Upper lobe of left lung (tissue), 6 donors: Measurements from ENCODE around the gene AMFR. TPM values are rescaled to one million over a fixed set of nuclear protein-coding genes. Genes with fewer than 3 reads are reported as not detected.

Experiments used
- ATAC-seq, 2 donors: fragments of 200-7000 bp; cut with Tn5 transposase; one replicate each; pipeline ENCODE4 v1.9.1; 2022; ENCODE audit warnings: mild to moderate bottlenecking in 2 of 2, moderate library complexity in 2 of 2; ENCODE audit not compliant: low FRiP score in 2 of 2
- DNase-seq, 2 donors: peaks; one replicate each; pipeline ENCODE4 v3.0.0-alpha.2; 2019 to 2020
- H3K27ac ChIP-seq, 4 donors: fragments of 200-600 bp; sonication (generic); one replicate each; pipeline ENCODE4 v1.5.1; 2016 to 2019
- H3K27me3 ChIP-seq, 4 donors: fragments of 200-600 bp; sonication (generic); one replicate each; pipeline ENCODE4 v1.5.1; 2017 to 2019
- H3K36me3 ChIP-seq, 4 donors: fragments of 200-600 bp; sonication (generic); one replicate each; pipeline ENCODE4 v1.5.1; 2016 to 2019
- H3K4me1 ChIP-seq, 4 donors: fragments of 200-600 bp; sonication (generic); one replicate each; pipeline ENCODE4 v1.5.1; 2018 to 2019
- H3K4me3 ChIP-seq, 4 donors: fragments of 200-600 bp; sonication (generic); one replicate each; pipeline ENCODE4 v1.5.1; 2017 to 2019; ENCODE audit warnings: mild to moderate bottlenecking in 2 of 4, moderate library complexity in 1 of 4
- H3K9me3 ChIP-seq, 4 donors: fragments of 200-600 bp; sonication (generic); one replicate each; pipeline ENCODE4 v1.5.1; 2018 to 2019
- EP300 ChIP-seq, 4 donors: sonication (generic); formaldehyde crosslinking; IDR thresholded peaks; one replicate each; pipeline ENCODE4 v1.5.1; 2017; ENCODE audit warnings: antibody characterized with exemption in 4 of 4, control low read depth in 2 of 4
- POLR2A ChIP-seq, 4 donors: fragments of 450-650 bp; IDR thresholded peaks; one replicate each; pipeline ENCODE4 v1.5.1; 2016 to 2017; ENCODE audit warnings: antibody characterized with exemption in 4 of 4, mild to moderate bottlenecking in 2 of 4
- POLR2AphosphoS5 ChIP-seq, 2 donors: sonication (generic); formaldehyde crosslinking; IDR thresholded peaks; one replicate each; pipeline ENCODE4 v1.5.1; 2017; ENCODE audit warnings: antibody characterized with exemption in 2 of 2
- WGBS, 2 donors: methylation state at CpG; one replicate each; pipeline ENCODE4 v1.1.5; 2017 to 2018; 5-methylcytosine and 5-hydroxymethylcytosine counted together
- total RNA-seq, 6 donors: library from RNA; depleted of rRNA in 4 of 6; stranded (reverse); fragments of >200 nt in 4 of 6; gene quantifications; one replicate each; pipeline versions ENCODE4 v1.1.0 to v1.2.1, GENCODE V29; 2016 to 2021
- TF ChIP-seq, protein P1 (sequence below), 6 experiments: fragments of 450-650 bp in 4 of 6; fragments of 200-600 bp in 2 of 6; sonication (generic) in 2 of 6; IDR thresholded peaks; one replicate each; pipeline ENCODE4 v1.5.1; 2016 to 2019; ENCODE audit warnings: antibody characterized with exemption in 6 of 6
- donor health status: DM: no; HTN: no; CAD: no; lungs with moderate emphysema.
- donor health status: DM: no; HTN: yes; CAD: no; lungs with severe emphysema.

AMFR gene
- total RNA-seq, 6 donors from 2014 or later = 67.1 to 344 (median 98.0) TPM

DNA sequence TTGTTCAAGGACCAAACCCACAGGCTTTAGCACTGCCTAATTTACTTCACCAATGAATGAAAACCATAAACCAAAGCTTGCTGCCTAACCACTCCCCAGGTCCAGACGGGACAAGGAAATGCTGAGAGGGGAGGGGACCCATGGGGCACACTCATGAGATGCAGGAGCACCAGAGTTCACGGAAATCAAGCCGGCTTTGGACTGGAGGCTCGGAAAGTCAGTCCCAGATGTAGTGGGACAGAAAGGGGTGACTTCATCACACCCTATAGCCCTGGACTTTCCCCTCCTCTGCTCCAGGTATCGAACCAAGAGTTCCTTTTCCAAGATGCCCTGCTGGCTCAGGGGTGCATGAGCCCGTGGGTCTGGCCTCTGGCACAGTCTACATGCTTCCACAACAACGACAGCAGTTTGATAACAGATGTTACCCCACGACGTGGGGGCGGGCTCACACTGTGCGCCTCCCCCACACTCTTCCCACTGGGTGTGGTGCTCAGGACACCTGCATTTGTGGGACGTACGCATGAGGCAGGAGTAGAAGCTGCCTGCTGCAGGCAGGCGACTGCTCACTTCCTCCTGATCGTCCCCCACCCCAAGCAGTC is 63.2 kb downstream of the AMFR start:
- peaks cover 9 to 61% (median 46%) of the 10 kb centered on the region in 4 donors for H3K36me3 ChIP-seq
- 83 to 89% methylated on average over 14 to 15 of the region's 15 CpGs for WGBS, 2 donors
- TF ChIP-seq POLR2A (IDR thresholded peaks at IDR 0.05) (no peak), EP300 (IDR thresholded peaks at IDR 0.05) (no peak), POLR2AphosphoS5 (IDR thresholded peaks at IDR 0.05) (no peak)
- TF ChIP-seq, protein P1, sequence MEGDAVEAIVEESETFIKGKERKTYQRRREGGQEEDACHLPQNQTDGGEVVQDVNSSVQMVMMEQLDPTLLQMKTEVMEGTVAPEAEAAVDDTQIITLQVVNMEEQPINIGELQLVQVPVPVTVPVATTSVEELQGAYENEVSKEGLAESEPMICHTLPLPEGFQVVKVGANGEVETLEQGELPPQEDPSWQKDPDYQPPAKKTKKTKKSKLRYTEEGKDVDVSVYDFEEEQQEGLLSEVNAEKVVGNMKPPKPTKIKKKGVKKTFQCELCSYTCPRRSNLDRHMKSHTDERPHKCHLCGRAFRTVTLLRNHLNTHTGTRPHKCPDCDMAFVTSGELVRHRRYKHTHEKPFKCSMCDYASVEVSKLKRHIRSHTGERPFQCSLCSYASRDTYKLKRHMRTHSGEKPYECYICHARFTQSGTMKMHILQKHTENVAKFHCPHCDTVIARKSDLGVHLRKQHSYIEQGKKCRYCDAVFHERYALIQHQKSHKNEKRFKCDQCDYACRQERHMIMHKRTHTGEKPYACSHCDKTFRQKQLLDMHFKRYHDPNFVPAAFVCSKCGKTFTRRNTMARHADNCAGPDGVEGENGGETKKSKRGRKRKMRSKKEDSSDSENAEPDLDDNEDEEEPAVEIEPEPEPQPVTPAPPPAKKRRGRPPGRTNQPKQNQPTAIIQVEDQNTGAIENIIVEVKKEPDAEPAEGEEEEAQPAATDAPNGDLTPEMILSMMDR (IDR thresholded peaks at IDR 0.05) = no peak
- H3K4me1 ChIP-seq = peaks cover 0 to 2% (median 1%) of the 10 kb centered on the region in 4 donors
- no peak overlapping the region for H3K4me3 ChIP-seq
- H3K27ac ChIP-seq = no peak overlapping the region
- ATAC-seq (no peak), DNase-seq (peak in 1 of 2 donors; percentile 40)
- H3K27me3 ChIP-seq = no peaks in the 10 kb centered on the region
- no peaks in the 10 kb centered on the region for H3K9me3 ChIP-seq

DNA sequence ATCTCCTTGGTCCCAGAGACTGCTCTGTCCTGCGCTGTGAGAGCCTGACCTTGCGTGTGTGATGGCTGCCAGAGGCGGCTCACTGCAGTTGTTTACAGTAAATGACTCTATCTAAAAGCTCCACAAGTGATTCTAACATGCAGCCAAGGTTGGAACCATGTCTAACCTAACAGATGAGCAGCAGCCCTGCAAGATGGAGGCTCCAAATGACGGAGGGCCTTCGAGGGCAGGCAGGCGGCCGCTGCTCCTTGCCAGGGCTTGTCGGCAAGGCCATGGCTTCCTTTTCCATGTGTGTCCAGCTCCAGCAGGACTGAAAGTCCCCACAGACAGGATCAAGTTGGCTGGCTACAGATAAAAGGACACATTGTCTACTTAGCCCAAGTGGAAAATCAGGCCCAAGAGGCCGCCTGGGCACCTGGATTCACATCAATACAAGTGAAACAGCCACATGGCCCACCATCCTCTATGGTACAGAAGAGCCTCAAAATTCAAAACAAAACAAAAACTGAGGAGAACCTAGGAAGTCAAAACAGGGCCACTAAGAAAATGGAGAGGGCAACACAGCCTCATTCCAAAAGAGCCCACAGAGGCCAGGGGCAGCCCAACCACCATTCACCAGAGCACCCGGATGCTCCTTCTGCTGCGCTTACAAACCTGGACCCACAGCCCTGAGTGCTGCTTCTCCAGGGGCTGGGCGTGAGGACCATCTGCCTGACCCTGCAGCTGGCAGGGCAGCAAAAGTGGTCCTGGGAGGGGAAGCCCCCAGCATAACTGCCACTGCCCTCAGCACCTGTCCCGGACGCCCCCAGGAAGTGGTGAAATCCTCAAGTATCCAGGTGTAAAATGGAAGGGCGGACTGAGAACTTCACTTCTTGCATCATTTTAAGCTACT is 65.0 kb downstream of the AMFR start:
- no peak for ATAC-seq
- Histone ChIP-seq H3K9me3 (no peaks in the 10 kb centered on the region), H3K27me3 (no peaks in the 10 kb centered on the region), H3K4me1 (peaks cover 5 to 13% (median 7%) of the 10 kb centered on the region in 4 donors), H3K27ac (no peak overlapping the region), H3K4me3 (no peak overlapping the region), H3K36me3 (peaks cover 9 to 48% (median 36%) of the 10 kb centered on the region in 4 donors)
- TF ChIP-seq POLR2A (IDR thresholded peaks at IDR 0.05) = no peak
- no peak for TF ChIP-seq POLR2AphosphoS5 (IDR thresholded peaks at IDR 0.05)
- TF ChIP-seq EP300 (IDR thresholded peaks at IDR 0.05) = no peak
- WGBS, 2 donors = 85 to 98% methylated on average over 5 to 15 of the region's 15 CpGs
- peak; percentile 19 to 45 for DNase-seq

GRCh38 chr16:56357765-56358322 is 67.5 kb downstream of the AMFR start:
- Histone ChIP-seq H3K36me3 (peaks cover 0 to 23% (median 15%) of the 10 kb centered on the region in 4 donors), H3K9me3 (no peaks in the 10 kb centered on the region), H3K4me1 (peaks cover 5 to 13% (median 7%) of the 10 kb centered on the region in 4 donors), H3K27ac (peak overlapping the region in 1 of 4 donors; percentile 14), H3K4me3 (no peak overlapping the region), H3K27me3 (no peaks in the 10 kb centered on the region)
- ATAC-seq (no peak), DNase-seq (peak in 1 of 2 donors; percentile 19)
- TF ChIP-seq, protein P1 (IDR thresholded peaks at IDR 0.05) = peak in 1 of 6 experiments; percentile 4
- TF ChIP-seq POLR2A (IDR thresholded peaks at IDR 0.05) = no peak
- TF ChIP-seq POLR2AphosphoS5 (IDR thresholded peaks at IDR 0.05) = no peak
- TF ChIP-seq EP300 (IDR thresholded peaks at IDR 0.05) = no peak
- WGBS, 2 donors = 66 to 93% methylated on average over 3 to 13 of the region's 13 CpGs

- WGBS, 2 donors = 59% methylated on average over 13 of the region's 13 CpGs
- Histone ChIP-seq H3K27me3 (no peaks in the 10 kb centered on the region), H3K36me3 (peaks cover 0 to 18% (median 11%) of the 10 kb centered on the region in 4 donors), H3K4me3 (peak overlapping the region in 3 of 4 donors; percentile 28 to 53 (median 48)), H3K4me1 (peaks cover 5 to 13% (median 7%) of the 10 kb centered on the region in 4 donors), H3K9me3 (no peaks in the 10 kb centered on the region), H3K27ac (peak overlapping the region in 2 of 4 donors; percentile 14 to 62)
- peak; percentile 20 to 37 for DNase-seq
- ATAC-seq = peak; percentile 49 to 50
- TF ChIP-seq, protein P1 (IDR thresholded peaks at IDR 0.05) = no peak
- no peak for TF ChIP-seq EP300 (IDR thresholded peaks at IDR 0.05)
- TF ChIP-seq POLR2AphosphoS5 (IDR thresholded peaks at IDR 0.05) = no peak
- no peak for TF ChIP-seq POLR2A (IDR thresholded peaks at IDR 0.05)
Measured at GRCh38 chr16:56357241-56357764, 68.0 kb downstream of the AMFR start.
